Lower leg skin (tissue), 4 donors: ENCODE measurements around the gene FKBP5. TPM values are rescaled to one million over a fixed set of nuclear protein-coding genes. Genes with fewer than 3 reads are reported as not detected.

Experiments
- DNase-seq, 2 donors: peaks; one replicate each; pipeline ENCODE4 v3.0.0-alpha.2; 2019; ENCODE audit warnings: low spot score in 2 of 2
- H3K4me3 ChIP-seq: fragments of 200-600 bp; sonication (generic); 2 replicates; pipeline ENCODE4 v1.5.1; 2017; ENCODE audit warnings: mild to moderate bottlenecking, low read depth; ENCODE audit not compliant: poor library complexity, severe bottlenecking
- POLR2A ChIP-seq, 2 donors: fragments of 450-650 bp; IDR thresholded peaks; one replicate each; pipeline ENCODE4 v1.6.1; 2016 to 2017; ENCODE audit warnings: antibody characterized with exemption in 2 of 2, mild to moderate bottlenecking in 1 of 2, moderate library complexity in 1 of 2
- WGBS, 2 donors: methylation state at CpG; one replicate each; pipeline ENCODE4 v1.1.5; 2018; 5-methylcytosine and 5-hydroxymethylcytosine counted together
- intact Hi-C: fragments of 100-400 bp; cut with DNase I; formaldehyde crosslinking; loops from one replicate; pipeline ENCODE4 v1.15.0; 2023; ENCODE audit warnings: low total_unique reads
- total RNA-seq, 4 donors: library from RNA; depleted of rRNA; stranded (reverse); fragments of >200 nt; gene quantifications; one replicate each; pipeline ENCODE4 v1.1.0, GENCODE V29; 2016
- TF ChIP-seq, protein P1 (sequence below), 3 donors: fragments of 450-650 bp; IDR thresholded peaks; one replicate each; pipeline ENCODE4 v1.5.1; 2016; ENCODE audit warnings: antibody characterized with exemption in 3 of 3, mild to moderate bottlenecking in 3 of 3, moderate library complexity in 2 of 3

Gene FKBP5
- total RNA-seq, 4 donors from 2014 or later, result 166 to 278 (median 238) TPM

DNA sequence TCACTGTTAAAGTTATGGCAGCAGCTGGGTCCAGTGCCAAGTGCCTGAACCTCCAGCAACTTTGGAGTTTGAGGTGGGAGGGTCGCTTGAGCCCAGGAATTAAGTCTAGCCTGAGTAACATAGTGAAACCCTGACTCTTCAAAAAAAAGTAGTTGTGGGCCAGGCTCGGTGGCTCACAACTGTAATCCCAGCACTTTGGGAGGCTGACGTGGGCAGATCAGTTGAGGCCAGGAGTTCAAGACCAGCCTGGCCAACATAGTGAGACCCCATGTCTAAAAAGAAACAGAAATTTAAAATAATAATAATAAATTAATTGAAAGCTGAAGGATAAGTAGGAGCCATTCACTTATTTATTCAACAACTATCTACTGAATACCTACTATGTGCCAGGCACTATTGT is 33.8 kb downstream of the FKBP5 start:
- H3K4me3 ChIP-seq, result no peak overlapping the region
- intact Hi-C loops, result no loop called here
- DNase-seq, result peak in 1 of 2 donors; percentile 81
- TF ChIP-seq, protein P1, sequence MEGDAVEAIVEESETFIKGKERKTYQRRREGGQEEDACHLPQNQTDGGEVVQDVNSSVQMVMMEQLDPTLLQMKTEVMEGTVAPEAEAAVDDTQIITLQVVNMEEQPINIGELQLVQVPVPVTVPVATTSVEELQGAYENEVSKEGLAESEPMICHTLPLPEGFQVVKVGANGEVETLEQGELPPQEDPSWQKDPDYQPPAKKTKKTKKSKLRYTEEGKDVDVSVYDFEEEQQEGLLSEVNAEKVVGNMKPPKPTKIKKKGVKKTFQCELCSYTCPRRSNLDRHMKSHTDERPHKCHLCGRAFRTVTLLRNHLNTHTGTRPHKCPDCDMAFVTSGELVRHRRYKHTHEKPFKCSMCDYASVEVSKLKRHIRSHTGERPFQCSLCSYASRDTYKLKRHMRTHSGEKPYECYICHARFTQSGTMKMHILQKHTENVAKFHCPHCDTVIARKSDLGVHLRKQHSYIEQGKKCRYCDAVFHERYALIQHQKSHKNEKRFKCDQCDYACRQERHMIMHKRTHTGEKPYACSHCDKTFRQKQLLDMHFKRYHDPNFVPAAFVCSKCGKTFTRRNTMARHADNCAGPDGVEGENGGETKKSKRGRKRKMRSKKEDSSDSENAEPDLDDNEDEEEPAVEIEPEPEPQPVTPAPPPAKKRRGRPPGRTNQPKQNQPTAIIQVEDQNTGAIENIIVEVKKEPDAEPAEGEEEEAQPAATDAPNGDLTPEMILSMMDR (IDR thresholded peaks at IDR 0.05), result no peak
- TF ChIP-seq POLR2A (IDR thresholded peaks at IDR 0.05), result no peak
- 92 to 93% methylated on average over 3 of the region's 3 CpGs for WGBS, 2 donors

DNA sequence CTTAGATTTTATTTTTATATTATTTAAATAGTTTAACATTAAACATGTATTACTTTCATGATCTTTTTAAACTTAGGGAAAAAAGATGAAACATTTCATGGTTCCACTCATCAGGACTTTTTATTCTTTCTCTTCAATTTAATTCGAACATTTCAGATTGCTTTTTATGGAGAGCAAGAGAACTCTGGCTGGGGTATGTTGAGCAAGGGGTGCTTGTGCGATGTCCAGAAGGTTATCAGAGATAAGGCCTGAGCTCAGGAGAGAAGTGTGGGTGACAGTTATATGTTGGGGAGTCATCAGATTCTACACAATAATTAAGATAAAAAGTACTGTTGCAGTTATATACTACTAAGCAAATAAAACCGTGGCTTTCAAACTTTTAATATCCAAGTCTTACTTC is 37.5 kb downstream of the FKBP5 start:
- intact Hi-C loops, result no loop called here
- 87 to 88% methylated on average over 3 of the region's 3 CpGs for WGBS, 2 donors
- H3K4me3 ChIP-seq, result no peak overlapping the region
- DNase-seq, result no peak
- TF ChIP-seq, protein P1 (IDR thresholded peaks at IDR 0.05), result no peak
- TF ChIP-seq POLR2A (IDR thresholded peaks at IDR 0.05), result no peak

DNA sequence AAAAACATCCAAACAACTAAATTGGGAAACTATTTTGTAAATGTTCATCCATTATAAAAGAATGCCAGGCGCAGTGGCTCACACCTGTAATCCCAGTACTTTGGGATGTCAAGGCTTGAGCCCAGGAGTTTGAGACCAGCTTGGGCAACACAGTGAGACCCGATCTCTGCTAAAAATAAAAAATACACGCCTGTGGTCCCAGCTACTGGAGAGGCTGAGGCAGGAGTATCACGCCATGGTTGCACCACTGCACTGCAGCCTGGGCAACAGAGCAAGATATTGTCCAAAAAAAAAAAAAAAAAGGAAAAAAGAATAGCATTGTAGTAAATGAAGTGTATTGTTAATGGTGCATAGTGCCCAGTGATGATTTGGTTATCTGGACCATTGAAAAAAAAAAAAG is 38.7 kb downstream of the FKBP5 start:
- DNase-seq, result no peak
- WGBS, 2 donors, result 90 to 94% methylated on average over 4 of the region's 4 CpGs
- intact Hi-C loops, result no loop called here

DNA sequence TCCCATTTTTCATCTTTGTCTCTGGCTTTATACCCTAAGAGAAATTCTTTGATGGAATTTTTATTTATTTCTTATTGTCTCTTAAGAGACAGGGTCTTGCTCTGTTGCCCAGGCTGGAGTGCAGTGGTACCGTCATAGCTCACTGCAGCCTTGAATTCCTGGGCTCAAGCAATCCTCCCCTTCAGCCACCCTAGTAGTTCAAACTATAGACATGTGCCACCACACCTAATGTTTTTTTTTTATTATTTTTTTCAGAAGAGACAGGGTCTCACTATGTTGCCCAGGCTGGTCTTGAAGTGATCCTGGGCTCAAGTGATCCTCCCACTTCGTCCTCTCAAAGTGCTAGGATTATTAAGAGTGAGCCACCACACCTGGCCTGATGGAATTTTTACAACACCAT is 40.5 kb downstream of the FKBP5 start:
- TF ChIP-seq POLR2A (IDR thresholded peaks at IDR 0.05), result no peak
- TF ChIP-seq, protein P1 (IDR thresholded peaks at IDR 0.05), result no peak
- no peak for DNase-seq
- H3K4me3 ChIP-seq, result no peak overlapping the region
- 91 to 98% methylated on average over 2 of the region's 2 CpGs for WGBS, 2 donors
- intact Hi-C loops, result no loop called here

More for the DNA sequence above, 38.7 kb downstream of the FKBP5 start:
- H3K4me3 ChIP-seq, result no peak overlapping the region
- TF ChIP-seq, protein P1 (IDR thresholded peaks at IDR 0.05), result no peak
- no peak for TF ChIP-seq POLR2A (IDR thresholded peaks at IDR 0.05)

DNA sequence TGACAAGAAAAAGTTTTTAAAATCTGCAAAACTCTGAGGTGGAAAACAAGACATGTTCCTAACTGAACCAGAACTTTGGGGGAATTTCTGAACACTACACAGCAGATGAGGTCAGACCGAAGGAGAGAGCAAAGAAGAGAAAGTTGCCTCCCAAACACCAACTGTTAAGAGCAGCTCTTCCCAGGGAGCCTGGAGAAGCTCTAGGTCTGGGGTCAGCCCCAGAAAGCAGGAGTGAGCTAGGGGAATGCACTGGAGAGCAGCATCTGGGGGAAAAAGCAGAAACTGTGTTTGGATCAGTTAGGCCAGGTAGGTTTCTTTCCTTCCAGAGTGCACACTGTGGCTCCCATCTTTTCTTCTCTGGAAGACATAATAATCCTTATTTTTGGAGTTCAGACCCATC is 41.3 kb downstream of the FKBP5 start:
- TF ChIP-seq, protein P1 (IDR thresholded peaks at IDR 0.05), result no peak
- TF ChIP-seq POLR2A (IDR thresholded peaks at IDR 0.05), result no peak
- intact Hi-C loops, result no loop called here
- no peak overlapping the region for H3K4me3 ChIP-seq
- DNase-seq, result no peak
- 93 to 100% methylated on average over 1 of the region's 1 CpG for WGBS, 2 donors

DNA sequence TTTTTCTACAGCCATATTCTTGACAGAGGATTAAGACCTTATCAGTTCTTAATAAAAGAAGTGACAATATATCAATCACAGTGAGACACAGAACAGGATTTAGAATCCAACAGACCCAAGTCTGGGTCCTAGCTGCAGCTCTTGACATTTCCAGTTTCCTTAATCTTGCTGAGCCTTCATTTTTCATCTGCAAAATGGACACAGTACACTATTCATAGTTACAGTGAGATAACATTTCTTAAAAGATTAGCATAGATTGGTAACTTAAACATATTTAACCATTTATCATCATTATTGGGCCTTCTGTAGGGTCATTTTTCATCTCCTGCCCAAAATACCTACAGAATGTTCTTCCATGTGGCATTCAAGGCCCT is 45.6 kb downstream of the FKBP5 start:
- TF ChIP-seq, protein P1 (IDR thresholded peaks at IDR 0.05), result no peak
- TF ChIP-seq POLR2A (IDR thresholded peaks at IDR 0.05), result no peak
- no peak for DNase-seq
- no peak overlapping the region for H3K4me3 ChIP-seq
- intact Hi-C loops, result no loop called here
